ENCODE measurements around the gene MADCAM1.
A peak's percentile ranks its signal among the peaks of the same experiment; 100 is the strongest.

Gene MADCAM1

GRCh38 chr19:497869-498510, 1.7 kb downstream of the MADCAM1 start:
- Histone ChIP-seq H3K9me3 (replicated peaks; ENCODE audit: insufficient read depth, low read length) (no peaks in the 10 kb centered on the region), H3K79me2 (ENCODE audit: low read length) (no peaks in the 10 kb centered on the region), H3K4me1 (ENCODE audit: low read length) (no peaks in the 10 kb centered on the region), H3K27me3 (replicated peaks; ENCODE audit: insufficient read depth, low read length) (peaks cover 40% of the 10 kb centered on the region), H2AFZ (ENCODE audit: low read length) (no peak overlapping the region), H3K27ac (ENCODE audit: low read length) (no peak overlapping the region), H3K9me2 (replicated peaks; ENCODE audit: insufficient read depth, low read length) (no peaks in the 10 kb centered on the region), H3K4me3 (ENCODE audit: low read length) (no peak overlapping the region), H4K20me1 (ENCODE audit: insufficient read depth, low read length) (no peaks in the 10 kb centered on the region), H3K36me3 (replicated peaks; ENCODE audit: insufficient read depth, low read length) (no peaks in the 10 kb centered on the region), H3F3A (ENCODE audit: insufficient read depth, low read length) (no peaks in the 10 kb centered on the region), H3K9ac (ENCODE audit: low read length) (no peak overlapping the region), H3K4me2 (ENCODE audit: low read depth, low read length) (no peak overlapping the region)
- peak; percentile 49 for TF ChIP-seq EZH2 (optimal IDR thresholded peaks at IDR 0.05; ENCODE audit: low read depth, low read length)
- TF ChIP-seq, protein P1, sequence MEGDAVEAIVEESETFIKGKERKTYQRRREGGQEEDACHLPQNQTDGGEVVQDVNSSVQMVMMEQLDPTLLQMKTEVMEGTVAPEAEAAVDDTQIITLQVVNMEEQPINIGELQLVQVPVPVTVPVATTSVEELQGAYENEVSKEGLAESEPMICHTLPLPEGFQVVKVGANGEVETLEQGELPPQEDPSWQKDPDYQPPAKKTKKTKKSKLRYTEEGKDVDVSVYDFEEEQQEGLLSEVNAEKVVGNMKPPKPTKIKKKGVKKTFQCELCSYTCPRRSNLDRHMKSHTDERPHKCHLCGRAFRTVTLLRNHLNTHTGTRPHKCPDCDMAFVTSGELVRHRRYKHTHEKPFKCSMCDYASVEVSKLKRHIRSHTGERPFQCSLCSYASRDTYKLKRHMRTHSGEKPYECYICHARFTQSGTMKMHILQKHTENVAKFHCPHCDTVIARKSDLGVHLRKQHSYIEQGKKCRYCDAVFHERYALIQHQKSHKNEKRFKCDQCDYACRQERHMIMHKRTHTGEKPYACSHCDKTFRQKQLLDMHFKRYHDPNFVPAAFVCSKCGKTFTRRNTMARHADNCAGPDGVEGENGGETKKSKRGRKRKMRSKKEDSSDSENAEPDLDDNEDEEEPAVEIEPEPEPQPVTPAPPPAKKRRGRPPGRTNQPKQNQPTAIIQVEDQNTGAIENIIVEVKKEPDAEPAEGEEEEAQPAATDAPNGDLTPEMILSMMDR (IDR thresholded peaks at IDR 0.05; ENCODE audit: low read length): no peak
- no peak for DNase-seq

DNA sequence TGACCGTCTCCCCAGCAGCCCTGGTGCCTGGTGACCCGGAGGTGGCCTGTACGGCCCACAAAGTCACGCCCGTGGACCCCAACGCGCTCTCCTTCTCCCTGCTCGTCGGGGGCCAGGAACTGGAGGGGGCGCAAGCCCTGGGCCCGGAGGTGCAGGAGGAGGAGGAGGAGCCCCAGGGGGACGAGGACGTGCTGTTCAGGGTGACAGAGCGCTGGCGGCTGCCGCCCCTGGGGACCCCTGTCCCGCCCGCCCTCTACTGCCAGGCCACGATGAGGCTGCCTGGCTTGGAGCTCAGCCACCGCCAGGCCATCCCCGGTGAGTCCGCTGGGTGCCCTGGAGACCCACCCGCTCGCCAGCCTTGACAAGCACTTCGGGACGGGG, 2.2 kb downstream of the MADCAM1 start:
- H3K9me3 ChIP-seq (replicated peaks; ENCODE audit: insufficient read depth, low read length): no peaks in the 10 kb centered on the region
- H3K27me3 ChIP-seq (replicated peaks; ENCODE audit: insufficient read depth, low read length): peaks cover 43% of the 10 kb centered on the region
- no peaks in the 10 kb centered on the region for H3K9me2 ChIP-seq (replicated peaks; ENCODE audit: insufficient read depth, low read length)
- H3K79me2 ChIP-seq (ENCODE audit: low read length): no peaks in the 10 kb centered on the region
- H3K9ac ChIP-seq (ENCODE audit: low read length): no peak overlapping the region
- DNase-seq: no peak
- no peak for TF ChIP-seq EZH2 (optimal IDR thresholded peaks at IDR 0.05; ENCODE audit: low read depth, low read length)
- no peaks in the 10 kb centered on the region for H4K20me1 ChIP-seq (ENCODE audit: insufficient read depth, low read length)
- no peaks in the 10 kb centered on the region for H3K36me3 ChIP-seq (replicated peaks; ENCODE audit: insufficient read depth, low read length)
- H3K27ac ChIP-seq (ENCODE audit: low read length): no peak overlapping the region
- H2AFZ ChIP-seq (ENCODE audit: low read length): no peak overlapping the region
- no peaks in the 10 kb centered on the region for H3K4me1 ChIP-seq (ENCODE audit: low read length)
- no peak overlapping the region for H3K4me2 ChIP-seq (ENCODE audit: low read depth, low read length)
- H3F3A ChIP-seq (ENCODE audit: insufficient read depth, low read length): no peaks in the 10 kb centered on the region
- no peak overlapping the region for H3K4me3 ChIP-seq (ENCODE audit: low read length)

DNA sequence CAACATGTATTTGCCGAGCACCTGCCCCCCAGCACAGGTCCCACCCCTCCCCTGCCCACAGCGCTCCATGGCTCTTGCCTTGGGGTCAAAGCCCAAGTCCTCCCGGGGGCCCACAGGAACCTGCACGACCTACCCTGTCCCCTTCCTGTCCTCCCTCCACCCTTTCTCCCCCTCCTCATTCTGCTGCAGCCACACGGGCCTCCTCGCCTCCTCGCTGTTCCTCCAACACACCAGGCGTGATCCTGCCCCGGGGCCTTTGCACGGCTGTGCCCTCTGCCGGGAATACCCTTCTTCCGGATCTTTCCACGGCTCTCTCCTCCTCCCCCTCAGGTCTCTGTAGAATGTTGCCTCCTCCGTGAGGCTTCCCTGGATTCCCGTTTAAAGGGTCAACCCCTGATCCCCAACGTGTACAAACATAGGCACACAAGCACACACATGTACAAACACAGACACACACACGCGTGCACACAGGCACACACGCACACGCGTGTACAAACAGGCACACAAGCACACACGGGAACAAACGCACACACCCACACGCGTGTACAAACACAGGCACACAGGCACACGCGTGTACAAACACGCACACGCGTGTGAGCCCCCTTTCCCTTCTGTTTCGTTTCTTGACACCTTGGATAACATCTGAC, 2.8 kb downstream of the MADCAM1 start:
- no peaks in the 10 kb centered on the region for H3K4me1 ChIP-seq (ENCODE audit: low read length)
- H3K4me2 ChIP-seq (ENCODE audit: low read depth, low read length): no peak overlapping the region
- H3K9ac ChIP-seq (ENCODE audit: low read length): no peak overlapping the region
- no peaks in the 10 kb centered on the region for H4K20me1 ChIP-seq (ENCODE audit: insufficient read depth, low read length)
- no peaks in the 10 kb centered on the region for H3K79me2 ChIP-seq (ENCODE audit: low read length)
- no peak overlapping the region for H2AFZ ChIP-seq (ENCODE audit: low read length)
- H3K27me3 ChIP-seq (replicated peaks; ENCODE audit: insufficient read depth, low read length): peaks cover 49% of the 10 kb centered on the region
- H3F3A ChIP-seq (ENCODE audit: insufficient read depth, low read length): no peaks in the 10 kb centered on the region
- no peaks in the 10 kb centered on the region for H3K36me3 ChIP-seq (replicated peaks; ENCODE audit: insufficient read depth, low read length)
- H3K9me2 ChIP-seq (replicated peaks; ENCODE audit: insufficient read depth, low read length): no peaks in the 10 kb centered on the region
- no peak overlapping the region for H3K4me3 ChIP-seq (ENCODE audit: low read length)
- H3K27ac ChIP-seq (ENCODE audit: low read length): no peak overlapping the region
- TF ChIP-seq, protein P1 (IDR thresholded peaks at IDR 0.05; ENCODE audit: low read length): no peak
- TF ChIP-seq EZH2 (optimal IDR thresholded peaks at IDR 0.05; ENCODE audit: low read depth, low read length) (no peak), EZH2phosphoT487 (IDR thresholded peaks at IDR 0.05; ENCODE audit: low read length) (no peak)
- no peaks in the 10 kb centered on the region for H3K9me3 ChIP-seq (replicated peaks; ENCODE audit: insufficient read depth, low read length)
- DNase-seq: no peak

DNA sequence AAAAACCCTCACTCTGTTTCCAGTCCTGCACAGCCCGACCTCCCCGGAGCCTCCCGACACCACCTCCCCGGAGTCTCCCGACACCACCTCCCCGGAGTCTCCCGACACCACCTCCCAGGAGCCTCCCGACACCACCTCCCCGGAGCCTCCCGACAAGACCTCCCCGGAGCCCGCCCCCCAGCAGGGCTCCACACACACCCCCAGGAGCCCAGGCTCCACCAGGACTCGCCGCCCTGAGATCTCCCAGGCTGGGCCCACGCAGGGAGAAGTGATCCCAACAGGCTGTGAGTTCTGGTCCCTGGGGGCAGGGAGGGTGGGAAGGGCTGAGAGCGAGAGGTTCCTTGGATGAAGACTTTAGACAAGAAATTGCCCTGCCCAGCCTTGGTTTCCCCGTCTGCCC, 5.4 kb downstream of the MADCAM1 start:
- Histone ChIP-seq H3K27me3 (replicated peaks; ENCODE audit: insufficient read depth, low read length) (peaks cover 56% of the 10 kb centered on the region), H3K4me1 (ENCODE audit: low read length) (no peaks in the 10 kb centered on the region), H4K20me1 (ENCODE audit: insufficient read depth, low read length) (no peaks in the 10 kb centered on the region), H3K9me3 (replicated peaks; ENCODE audit: insufficient read depth, low read length) (no peaks in the 10 kb centered on the region), H3K4me3 (ENCODE audit: low read length) (no peak overlapping the region), H3K36me3 (replicated peaks; ENCODE audit: insufficient read depth, low read length) (no peaks in the 10 kb centered on the region), H3F3A (ENCODE audit: insufficient read depth, low read length) (no peaks in the 10 kb centered on the region; the same call in 1 of the 2 replicates), H2AFZ (ENCODE audit: low read length) (no peak overlapping the region), H3K4me2 (ENCODE audit: low read depth, low read length) (no peak overlapping the region), H3K79me2 (ENCODE audit: low read length) (no peaks in the 10 kb centered on the region), H3K9ac (ENCODE audit: low read length) (no peak overlapping the region), H3K27ac (ENCODE audit: low read length) (no peak overlapping the region), H3K9me2 (replicated peaks; ENCODE audit: insufficient read depth, low read length) (no peaks in the 10 kb centered on the region)
- no peak for DNase-seq
- TF ChIP-seq, protein P1 (IDR thresholded peaks at IDR 0.05; ENCODE audit: low read length): no peak
- no peak for TF ChIP-seq EZH2 (optimal IDR thresholded peaks at IDR 0.05; ENCODE audit: low read depth, low read length)
- TF ChIP-seq EZH2phosphoT487 (IDR thresholded peaks at IDR 0.05; ENCODE audit: low read length): no peak
